Peyer's patch (tissue), 4 donors: ENCODE measurements around the gene TP53I11. TPM values are rescaled to one million over a fixed set of nuclear protein-coding genes. Genes with fewer than 3 reads are reported as not detected.

Experiments used
- DNase-seq, 3 donors: peaks; one replicate each; pipeline ENCODE4 v3.0.0-alpha.2; 2017 to 2019
- H3K27ac ChIP-seq, 4 donors: fragments of 200-600 bp; sonication (generic); one replicate each; pipeline ENCODE4 v1.5.1; 2016 to 2019
- H3K27me3 ChIP-seq, 2 donors: fragments of 200-600 bp; sonication (generic); one replicate each; pipeline ENCODE4 v1.5.1; 2019
- H3K36me3 ChIP-seq, 3 donors: fragments of 200-600 bp; sonication (generic); one replicate each; pipeline ENCODE4 v1.5.1; 2016 to 2019
- H3K4me1 ChIP-seq, 4 donors: fragments of 200-600 bp; sonication (generic); one replicate each; pipeline ENCODE4 v1.5.1; 2016 to 2019
- H3K4me3 ChIP-seq, 4 donors: fragments of 200-600 bp; sonication (generic); 1 replicate in 3 of 4; 2 replicates in 1 of 4; pipeline ENCODE4 v1.5.1; 2016 to 2019; ENCODE audit warnings: mild to moderate bottlenecking in 1 of 4
- H3K9me3 ChIP-seq, 4 donors: fragments of 200-600 bp; sonication (generic); one replicate each; pipeline ENCODE4 v1.5.1; 2016 to 2019; ENCODE audit warnings: mild to moderate bottlenecking in 1 of 4
- CTCF ChIP-seq, 6 experiments: fragments of 450-650 bp in 4 of 6; fragments of 200-600 bp in 2 of 6; sonication (generic) in 1 of 6; IDR thresholded peaks; one replicate each; pipeline ENCODE4 v1.5.1; 2017 to 2019; ENCODE audit warnings: antibody characterized with exemption in 6 of 6, mild to moderate bottlenecking in 3 of 6, moderate library complexity in 1 of 6
- POLR2A ChIP-seq, 2 donors: fragments of 450-650 bp; IDR thresholded peaks; one replicate each; pipeline ENCODE4 v1.5.1; 2017; ENCODE audit warnings: antibody characterized with exemption in 2 of 2, mild to moderate bottlenecking in 2 of 2, moderate library complexity in 2 of 2
- total RNA-seq, 4 donors: library from RNA; depleted of rRNA; stranded (reverse); fragments of >200 nt; gene quantifications; one replicate each; pipeline ENCODE4 v1.1.0, GENCODE V29; 2016

Gene TP53I11
- total RNA-seq, 4 donors from 2014 or later, result 48.0 to 152 (median 69.9) TPM

- H3K4me3 ChIP-seq, result no peak overlapping the region
- peak in 2 of 3 donors; percentile 31 to 34 for DNase-seq
- no peak overlapping the region for H3K27ac ChIP-seq
Observed at GRCh38 chr11:44982496-44983062, 31.9 kb upstream of the TP53I11 start.

DNA sequence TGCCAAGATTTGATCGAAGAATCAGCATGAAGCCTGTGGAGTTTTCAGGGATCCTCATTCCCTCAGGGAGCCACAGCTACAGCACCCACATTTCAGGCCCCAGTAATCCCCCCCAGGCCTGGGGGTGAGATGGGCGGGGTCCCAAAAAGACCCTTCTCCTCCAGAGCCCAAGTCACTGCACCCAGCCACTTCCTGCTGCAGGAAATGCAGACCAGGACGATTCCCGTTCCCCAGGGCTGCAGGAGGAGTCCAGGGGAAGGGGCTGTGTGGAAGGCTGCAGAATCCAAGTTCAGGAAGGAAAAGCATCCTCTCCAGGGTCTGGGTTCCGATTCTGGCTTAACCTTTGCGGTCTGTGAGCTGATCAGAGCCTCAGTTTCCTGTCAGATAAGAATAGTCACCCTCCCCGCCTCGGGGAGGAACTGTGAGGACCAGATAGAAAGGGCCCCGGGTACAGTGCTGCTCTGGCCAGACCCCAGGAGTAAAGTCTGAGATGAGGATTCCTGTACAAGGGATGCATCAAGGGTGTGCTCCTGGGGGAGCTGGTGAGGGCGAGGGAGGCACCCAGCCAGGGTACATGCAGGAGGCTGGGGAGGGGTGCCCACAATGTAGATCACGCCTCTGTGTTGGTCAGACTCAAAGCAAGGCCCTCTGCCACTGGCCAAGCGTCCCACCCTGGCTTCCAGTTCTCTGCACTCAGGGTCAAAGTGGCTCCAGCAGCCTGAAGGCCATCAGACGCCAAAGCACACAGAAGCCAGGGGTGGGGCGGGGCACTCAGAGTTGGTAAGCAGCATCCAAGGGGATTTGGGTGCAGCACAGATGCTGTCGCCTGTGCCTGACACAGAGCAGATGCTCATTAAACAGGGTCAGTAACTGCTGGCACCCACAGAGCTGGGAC lies 30.1 kb upstream of the TP53I11 start:
- Histone ChIP-seq H3K27me3 (no peaks in the 10 kb centered on the region), H3K9me3 (no peaks in the 10 kb centered on the region), H3K4me3 (no peak overlapping the region), H3K4me1 (peaks cover 0 to 44% (median 1%) of the 10 kb centered on the region in 4 donors), H3K27ac (peak overlapping the region in 2 of 4 donors; percentile 22 to 81), H3K36me3 (no peaks in the 10 kb centered on the region)
- TF ChIP-seq CTCF (IDR thresholded peaks at IDR 0.05) (no peak), POLR2A (IDR thresholded peaks at IDR 0.05) (no peak)
- peak in 1 of 3 donors; percentile 46 for DNase-seq

More at GRCh38 chr11:44982496-44983062, 31.9 kb upstream of the TP53I11 start:
- no peaks in the 10 kb centered on the region for H3K36me3 ChIP-seq
- H3K27me3 ChIP-seq, result no peaks in the 10 kb centered on the region
- peaks cover 0 to 37% (median 1%) of the 10 kb centered on the region in 4 donors for H3K4me1 ChIP-seq
- TF ChIP-seq POLR2A (IDR thresholded peaks at IDR 0.05) (no peak), CTCF (IDR thresholded peaks at IDR 0.05) (no peak)
- H3K9me3 ChIP-seq, result no peaks in the 10 kb centered on the region

DNA sequence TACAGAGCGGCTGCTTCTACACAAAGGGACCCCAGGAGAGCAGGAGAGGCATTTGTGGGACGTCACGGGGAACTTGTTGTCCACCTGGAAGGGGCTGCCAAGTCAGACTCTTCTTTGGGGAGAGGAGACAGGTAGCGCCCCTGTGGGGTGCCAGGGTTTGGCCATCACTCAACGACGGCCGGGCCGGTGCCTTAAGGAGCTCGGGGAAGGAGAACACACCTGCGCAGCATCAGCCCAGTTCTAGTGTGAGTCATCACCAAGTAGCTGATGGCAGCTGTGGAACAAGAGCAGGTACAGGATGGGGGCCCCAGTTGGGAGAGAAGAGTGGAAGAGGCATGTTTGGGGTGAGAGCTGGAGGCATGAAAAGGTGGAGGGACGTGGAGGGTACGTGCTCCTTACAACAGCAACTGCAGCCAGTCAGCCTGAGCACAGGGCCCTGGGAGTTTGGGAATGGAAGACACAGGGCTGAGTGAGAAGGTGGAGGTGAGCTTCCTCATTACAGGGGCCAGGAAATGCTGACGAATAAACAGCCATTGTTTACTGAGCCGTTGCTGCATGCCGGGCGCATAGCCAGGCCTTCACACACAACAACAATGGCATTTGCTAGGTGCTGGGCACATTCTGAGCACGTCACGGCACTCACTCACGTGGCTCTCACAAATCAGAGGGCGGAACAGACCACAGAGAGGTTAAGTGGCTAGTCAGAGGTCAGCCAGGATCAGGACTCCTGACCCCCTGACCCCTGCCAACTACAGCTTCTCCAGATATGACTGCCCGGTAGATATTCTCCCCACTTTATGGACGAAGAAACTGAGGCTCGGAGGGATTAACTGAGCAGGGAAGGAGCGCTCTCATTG lies 29.1 kb upstream of the TP53I11 start:
- Histone ChIP-seq H3K9me3 (no peaks in the 10 kb centered on the region), H3K36me3 (no peaks in the 10 kb centered on the region), H3K27me3 (no peaks in the 10 kb centered on the region), H3K27ac (peak overlapping the region in 3 of 4 donors; percentile 45 to 81 (median 70)), H3K4me1 (peaks cover 0 to 44% (median 1%) of the 10 kb centered on the region in 4 donors), H3K4me3 (no peak overlapping the region)
- peak in 2 of 3 donors; percentile 71 to 74 for DNase-seq
- TF ChIP-seq POLR2A (IDR thresholded peaks at IDR 0.05), result no peak
- no peak for TF ChIP-seq CTCF (IDR thresholded peaks at IDR 0.05)

GRCh38 chr11:44978961-44979331 lies 28.3 kb upstream of the TP53I11 start:
- Histone ChIP-seq H3K4me3 (no peak overlapping the region), H3K27me3 (no peaks in the 10 kb centered on the region), H3K4me1 (peaks cover 0 to 44% (median 1%) of the 10 kb centered on the region in 4 donors), H3K36me3 (no peaks in the 10 kb centered on the region), H3K27ac (peak overlapping the region in 3 of 4 donors; percentile 45 to 81 (median 70)), H3K9me3 (no peaks in the 10 kb centered on the region)
- TF ChIP-seq CTCF (IDR thresholded peaks at IDR 0.05), result no peak
- TF ChIP-seq POLR2A (IDR thresholded peaks at IDR 0.05), result peak; percentile 12 to 14
- peak in 2 of 3 donors; percentile 66 to 69 for DNase-seq

DNA sequence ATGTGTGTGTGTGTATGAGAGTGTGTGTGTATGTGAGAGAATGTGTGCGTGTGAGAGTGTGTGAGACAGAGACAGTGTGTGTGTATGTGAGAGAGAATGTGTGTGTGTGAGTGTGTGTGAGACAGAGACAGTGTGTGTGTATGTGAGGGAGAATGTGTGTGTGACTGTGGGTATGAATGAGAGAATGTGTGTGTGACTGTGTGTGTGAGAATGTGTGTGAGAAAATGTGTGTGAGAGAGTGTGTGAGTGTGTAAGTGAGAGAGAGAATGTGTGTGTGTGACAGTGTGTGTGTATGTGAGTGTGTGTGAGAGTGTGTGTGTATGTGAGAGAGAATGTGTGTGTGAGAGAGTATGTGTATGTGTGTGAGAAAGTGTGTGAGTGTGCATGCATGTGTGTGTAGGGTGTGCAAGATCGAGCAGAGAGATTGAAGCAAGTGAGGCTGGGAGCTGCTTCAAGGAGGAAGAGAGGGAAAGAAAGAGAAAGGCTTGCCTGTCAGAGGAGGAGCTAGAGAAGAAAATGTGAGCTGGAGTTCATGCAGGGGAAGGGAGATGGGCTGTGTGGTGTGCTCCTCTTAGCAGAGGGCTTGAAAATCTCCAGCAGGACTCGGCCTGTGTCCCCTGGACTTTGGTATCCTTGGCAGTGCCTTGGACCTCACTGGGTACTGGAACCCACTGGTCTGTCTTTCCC lies 27.7 kb upstream of the TP53I11 start:
- H3K4me3 ChIP-seq, result no peak overlapping the region

More for the DNA sequence above, 27.7 kb upstream of the TP53I11 start:
- Histone ChIP-seq H3K27me3 (no peaks in the 10 kb centered on the region), H3K27ac (peak overlapping the region in 3 of 4 donors; percentile 32 to 81 (median 70)), H3K9me3 (no peaks in the 10 kb centered on the region), H3K36me3 (no peaks in the 10 kb centered on the region), H3K4me1 (peaks cover 0 to 44% (median 1%) of the 10 kb centered on the region in 4 donors)
- no peak for DNase-seq
- TF ChIP-seq CTCF (IDR thresholded peaks at IDR 0.05) (no peak), POLR2A (IDR thresholded peaks at IDR 0.05) (no peak)
